SKM-1 (cell line): ENCODE measurements around the gene NUP35.

Experiments used
- DNase-seq: peaks from one replicate; lab custom pipeline; 2025; ENCODE audit not compliant: unreplicated experiment; lab: John Stamatoyannopoulos, UW

NUP35 gene, protein sequence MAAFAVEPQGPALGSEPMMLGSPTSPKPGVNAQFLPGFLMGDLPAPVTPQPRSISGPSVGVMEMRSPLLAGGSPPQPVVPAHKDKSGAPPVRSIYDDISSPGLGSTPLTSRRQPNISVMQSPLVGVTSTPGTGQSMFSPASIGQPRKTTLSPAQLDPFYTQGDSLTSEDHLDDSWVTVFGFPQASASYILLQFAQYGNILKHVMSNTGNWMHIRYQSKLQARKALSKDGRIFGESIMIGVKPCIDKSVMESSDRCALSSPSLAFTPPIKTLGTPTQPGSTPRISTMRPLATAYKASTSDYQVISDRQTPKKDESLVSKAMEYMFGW

DNA sequence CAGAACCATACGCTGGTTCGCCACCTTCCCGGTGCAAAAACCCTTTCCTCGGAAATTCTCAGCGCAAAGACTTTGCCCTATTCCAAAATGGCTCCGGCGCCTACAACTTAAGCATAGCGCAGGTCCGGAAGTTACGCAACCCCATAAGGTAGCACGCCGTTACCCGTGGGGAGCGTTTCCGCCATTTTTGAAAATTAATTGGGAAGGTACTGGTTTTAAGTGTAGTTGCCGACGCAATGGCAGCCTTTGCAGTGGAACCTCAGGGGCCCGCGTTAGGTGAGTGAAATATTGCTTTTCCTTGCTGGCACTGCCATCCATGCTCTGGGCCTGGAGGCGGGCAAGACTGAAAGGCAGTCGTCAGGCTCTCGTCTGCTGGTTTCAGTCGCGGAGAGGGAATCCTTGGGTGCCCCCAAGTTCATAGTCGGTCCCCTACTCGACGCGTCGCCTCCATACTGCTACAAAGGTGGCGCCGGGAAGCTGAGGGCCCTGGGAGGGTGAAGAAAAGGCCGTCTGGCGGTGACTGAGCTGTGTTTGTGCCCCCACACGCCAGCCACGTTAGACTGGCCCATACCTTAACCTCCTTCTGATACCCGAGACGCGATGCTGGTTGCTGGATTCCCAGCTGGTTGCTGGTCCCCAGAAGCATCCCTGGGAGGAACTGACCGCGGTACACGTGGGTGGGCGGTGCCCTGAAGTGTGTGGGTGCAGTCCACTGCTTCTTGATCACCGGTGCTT is at the start of gene NUP35:
NUP35 (plus strand) TSS at position 222 of the 735 bp plus-strand sequence; CDS start at position 237, 15 bp downstream.
- DNase-seq, result peak; percentile 73

DNA sequence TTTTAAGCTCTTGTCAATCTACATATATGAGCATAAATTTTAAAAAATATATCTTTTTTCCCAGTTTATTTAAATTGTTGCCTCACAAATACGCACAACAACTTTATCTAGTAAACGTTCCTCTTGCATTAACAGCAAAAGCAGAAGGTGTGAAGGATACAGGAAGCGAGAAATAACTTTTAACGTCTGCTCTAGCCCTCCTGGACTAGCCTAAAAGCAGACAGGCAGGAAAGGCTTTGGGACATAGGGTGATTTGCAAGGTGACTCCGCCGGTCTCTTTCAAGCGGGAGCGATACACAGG is 46.1 kb upstream of the NUP35 start:
- DNase-seq, result no peak

DNA sequence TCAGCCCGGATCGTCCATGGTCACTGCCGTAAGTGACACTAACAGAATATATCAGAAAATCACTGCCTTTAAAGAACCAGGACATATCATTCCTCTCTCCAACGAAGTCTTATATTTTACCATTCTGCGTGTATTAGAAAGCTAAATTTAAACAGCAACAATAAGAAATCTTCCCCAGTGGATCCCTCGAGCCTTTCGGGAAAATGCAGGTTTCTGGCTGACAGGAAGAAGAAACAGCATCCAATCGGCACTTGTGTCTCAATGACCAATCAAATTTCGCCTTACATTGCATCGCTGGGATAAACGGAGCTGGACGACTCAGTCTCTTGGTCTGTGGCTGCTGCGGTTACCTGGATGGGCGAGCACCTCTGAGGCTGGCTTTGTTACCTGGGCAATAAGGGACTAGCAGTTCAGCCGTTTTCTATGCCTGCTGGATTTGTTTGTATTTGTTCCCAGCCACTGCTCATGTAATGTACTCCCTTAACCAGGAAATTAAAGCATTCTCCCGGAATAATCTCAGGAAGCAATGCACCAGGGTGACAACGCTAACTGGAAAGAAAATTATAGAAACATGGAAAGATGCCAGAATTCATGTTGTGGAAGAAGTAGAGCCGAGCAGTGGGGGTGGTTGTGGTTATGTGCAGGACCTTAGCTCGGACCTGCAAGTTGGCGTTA is 45.6 kb upstream of the NUP35 start, which contains the start of gene DUSP19:
DUSP19 (plus strand) TSS at position 284 of the 675 bp plus-strand sequence; CDS start at position 471, 187 bp downstream.
- DNase-seq, result peak; percentile 53

DNA sequence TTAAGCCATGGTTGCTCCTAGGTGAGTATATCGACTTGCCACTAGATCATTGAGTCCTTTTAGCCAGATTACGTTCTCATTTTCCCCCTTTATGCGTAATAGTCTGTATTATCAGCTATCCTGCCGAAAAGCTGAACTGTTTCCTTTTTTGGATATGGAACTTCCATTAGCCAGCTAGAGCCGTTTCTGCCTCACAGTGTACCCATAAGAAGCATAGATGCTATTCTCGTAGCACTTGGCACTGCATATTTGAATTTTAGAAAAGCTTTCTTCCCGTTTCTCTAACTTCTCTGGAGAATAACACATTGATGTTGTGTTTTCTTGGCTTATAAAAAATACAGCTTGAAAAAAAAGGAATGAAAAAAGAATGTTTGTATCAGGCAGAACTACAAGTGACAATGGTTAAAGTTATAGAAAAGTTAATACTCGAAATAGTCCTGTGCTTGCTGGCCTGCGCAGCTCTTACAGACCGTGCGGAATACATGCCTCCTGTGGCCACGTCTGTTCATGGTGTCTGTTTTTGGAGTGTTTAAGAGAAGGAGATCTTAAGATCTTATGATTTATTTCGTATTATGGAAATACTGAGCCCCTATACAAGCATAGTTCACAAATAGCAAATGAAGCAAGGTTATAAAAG is 45.0 kb upstream of the NUP35 start:
- no peak for DNase-seq

DNA sequence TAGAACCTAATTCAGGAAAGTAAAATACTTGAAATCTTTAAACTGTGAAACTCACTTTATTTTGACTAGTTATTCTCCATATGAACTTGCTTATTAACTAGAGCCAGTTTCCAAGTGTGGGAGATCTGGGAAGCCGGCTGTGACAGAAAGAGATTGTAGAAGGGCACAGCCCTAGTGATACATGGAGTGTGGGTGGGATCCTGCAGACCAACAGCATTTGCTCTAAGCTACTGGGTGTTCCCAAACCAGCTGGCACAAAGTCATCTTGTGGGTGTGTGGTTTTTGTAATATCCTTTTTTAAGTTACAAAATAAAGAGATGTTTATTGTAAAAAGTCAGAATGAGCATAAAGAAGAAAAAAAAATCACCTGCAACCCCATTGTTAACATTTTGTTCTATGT is 42.3 kb upstream of the NUP35 start:
- no peak for DNase-seq

DNA sequence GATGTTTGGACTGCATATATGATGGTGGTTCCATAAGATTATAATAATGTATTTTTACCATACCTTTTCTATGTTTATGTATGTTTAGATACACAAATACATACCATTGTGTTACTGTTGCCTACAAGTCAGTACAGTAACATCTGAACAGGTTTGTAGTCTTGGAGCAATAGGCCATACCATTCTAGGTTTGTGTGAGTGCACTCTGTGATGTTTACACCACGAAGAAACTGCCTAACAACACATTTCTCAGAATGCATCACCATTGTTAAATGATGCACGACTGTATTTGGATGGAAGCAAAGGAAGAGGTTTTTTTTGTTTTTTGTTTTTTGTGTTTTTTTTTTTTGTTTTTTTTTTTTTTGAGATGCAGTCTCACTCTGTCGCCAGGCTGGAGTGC is 36.2 kb upstream of the NUP35 start:
- no peak for DNase-seq

DNA sequence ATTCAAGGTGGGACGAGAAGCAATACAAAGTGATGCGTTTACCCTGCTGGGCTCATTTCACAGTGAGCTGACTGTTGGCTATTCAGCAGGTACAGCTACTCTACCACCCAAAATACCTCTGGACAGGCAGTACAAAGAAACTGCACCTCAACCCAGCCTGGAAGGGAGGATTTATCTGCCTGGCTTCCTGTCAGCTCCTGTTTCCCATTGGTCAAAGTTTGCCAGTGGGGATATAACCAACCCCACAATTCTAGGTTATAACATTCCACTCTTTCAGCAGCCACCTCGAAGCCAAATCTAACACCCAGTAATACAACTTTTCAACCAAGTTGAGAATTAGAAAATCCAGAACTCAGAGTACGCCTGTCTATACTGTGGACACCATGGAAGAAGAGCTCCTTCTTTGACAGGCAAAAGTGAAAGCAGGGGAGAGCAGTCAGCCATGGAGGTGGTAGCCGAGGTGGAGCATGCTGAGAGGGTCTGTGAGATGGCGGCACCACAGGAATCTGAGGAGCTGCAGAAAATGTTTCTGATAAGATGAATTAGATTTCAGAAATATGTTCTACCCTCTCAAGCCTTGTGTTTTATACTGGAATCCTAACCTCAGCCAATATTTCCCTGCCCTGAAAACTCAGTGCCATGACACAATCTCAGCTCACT is 34.9 kb upstream of the NUP35 start:
- no peak for DNase-seq

DNA sequence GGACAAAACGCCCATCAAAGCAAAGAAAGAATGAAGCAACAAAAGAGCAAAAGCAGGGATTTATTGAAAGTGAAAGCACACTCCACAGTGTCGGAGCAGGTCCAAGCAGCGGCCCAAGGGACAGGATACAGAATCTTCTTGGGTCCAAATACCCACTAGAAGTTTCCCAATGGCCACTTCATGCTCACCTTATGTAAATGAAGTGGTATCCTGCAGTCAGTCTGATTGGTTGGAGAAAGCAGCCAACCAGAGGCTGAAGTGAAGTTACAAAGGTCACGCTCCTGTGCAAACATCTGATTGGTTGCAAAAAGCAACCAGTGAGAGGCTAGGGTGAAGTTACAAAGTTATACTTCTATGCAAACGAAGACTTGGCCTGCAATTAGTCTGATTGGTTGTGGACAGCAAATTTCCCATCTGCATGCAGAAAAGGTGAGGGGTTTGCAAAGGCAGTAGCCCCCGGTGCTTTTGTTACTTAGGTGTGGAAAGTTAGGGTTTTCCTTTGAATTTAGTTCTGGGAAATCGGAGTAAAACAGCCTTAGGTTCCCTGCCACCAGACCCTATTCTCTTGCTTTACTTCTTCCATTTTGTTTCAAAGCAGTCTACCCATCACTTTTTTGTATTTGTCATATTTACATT is 32.8 kb upstream of the NUP35 start:
- DNase-seq, result no peak

DNA sequence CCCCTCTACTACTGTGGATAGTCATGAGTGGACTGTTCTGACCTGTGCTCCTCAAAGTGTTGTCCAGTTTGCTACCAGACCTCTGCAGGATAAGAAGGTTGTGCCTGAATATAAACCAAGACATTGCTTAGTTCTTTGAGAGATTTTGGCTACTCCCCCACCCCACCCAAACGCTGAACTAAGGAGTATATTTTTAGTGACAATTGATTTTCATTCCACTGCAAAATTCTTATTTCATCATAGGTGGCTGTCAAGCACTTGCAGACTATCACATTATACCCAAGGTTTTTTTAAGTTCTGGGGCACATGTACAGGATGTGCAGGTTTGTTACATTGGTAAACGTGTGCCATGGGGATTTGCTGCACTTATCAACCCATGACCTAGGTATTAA is 32.3 kb upstream of the NUP35 start:
- no peak for DNase-seq

DNA sequence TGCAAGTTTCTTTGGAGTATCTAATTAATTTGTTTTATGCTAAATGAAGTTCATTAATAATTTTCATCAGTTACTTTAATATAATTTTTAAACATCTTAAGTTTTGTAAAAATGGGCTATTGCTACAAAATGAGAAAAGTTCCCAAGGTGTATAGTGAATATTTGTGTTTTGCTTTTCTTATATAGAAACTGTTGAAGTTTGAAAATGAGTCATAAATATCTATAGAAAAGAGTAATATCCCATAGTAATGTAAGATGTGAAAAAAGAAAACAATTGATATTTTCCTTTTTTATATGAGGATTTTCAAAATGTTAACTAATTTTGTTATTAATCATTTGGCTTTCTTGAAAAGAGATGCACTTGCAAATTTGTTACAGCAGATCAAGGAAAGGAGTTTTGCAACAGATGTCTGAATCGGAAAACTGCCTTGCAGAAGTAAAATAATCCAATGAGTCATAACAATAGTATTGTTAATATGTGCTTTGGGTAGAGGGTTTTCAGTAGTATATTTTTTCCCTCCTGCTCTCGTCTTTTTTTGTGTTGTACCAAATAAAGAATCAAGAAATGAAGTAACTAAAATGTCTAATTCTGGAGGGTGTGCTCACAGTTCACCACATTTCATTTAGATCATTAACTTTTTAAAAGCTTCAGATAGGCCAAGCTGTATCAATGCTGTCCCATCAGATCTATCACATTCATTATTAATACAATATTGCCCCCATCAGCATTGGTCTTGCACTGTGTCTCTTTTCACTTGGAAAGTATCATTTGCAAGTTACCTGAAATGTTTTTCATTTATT is 30.2 kb upstream of the NUP35 start:
- no peak for DNase-seq

DNA sequence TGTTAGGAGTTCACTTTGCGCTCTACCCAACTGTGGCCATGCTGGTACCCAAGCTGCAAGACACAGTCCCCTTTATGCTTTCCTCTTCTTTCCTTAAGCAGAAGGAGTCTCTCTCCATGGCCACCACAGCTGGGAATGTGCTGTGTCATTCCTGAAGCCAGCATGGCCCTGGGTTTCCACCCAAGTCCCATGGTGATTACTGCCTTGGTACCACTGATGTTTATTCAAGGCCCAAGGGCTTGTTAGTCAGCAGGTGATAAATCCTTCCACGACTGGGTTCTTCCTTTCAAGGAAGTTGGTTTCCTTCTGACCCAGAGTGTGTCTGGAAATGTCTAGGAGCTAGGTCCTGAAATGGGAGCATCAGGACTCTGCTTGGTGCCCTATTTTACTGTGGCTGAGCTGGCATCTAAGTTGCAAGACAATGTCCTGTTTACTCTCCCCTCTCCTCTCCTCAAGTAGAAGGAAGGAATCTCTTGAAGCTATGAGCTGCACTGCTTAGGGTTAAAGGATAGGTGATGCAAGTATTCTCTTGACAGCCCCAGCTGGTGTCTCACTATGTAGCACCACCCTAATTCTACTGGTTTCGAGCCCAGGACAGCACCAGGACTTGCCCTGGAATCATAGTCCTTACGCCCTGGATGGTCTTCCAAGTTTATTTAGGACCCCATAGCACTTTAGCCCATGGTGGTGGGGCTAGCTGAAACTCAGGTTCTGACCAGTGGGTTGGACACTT is 18.7 kb upstream of the NUP35 start:
- DNase-seq, result no peak

DNA sequence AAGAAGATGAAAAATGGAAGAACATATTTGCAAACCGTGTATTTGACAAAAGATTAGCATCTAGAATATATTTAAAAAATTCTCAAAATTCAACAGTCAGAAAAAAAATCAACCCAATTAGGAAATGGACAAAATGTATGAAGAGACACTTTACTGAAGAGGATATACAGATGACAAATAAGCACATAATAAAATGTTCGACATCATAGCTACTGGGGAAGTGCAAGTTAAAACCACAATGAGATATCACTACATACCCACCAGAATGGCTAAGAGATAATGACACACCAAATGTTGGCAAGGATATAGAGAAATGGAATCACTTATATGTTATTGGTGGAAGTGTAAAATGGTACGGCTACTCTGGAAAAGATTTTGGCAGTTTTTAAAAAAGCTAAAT is 11.7 kb upstream of the NUP35 start:
- DNase-seq, result no peak

DNA sequence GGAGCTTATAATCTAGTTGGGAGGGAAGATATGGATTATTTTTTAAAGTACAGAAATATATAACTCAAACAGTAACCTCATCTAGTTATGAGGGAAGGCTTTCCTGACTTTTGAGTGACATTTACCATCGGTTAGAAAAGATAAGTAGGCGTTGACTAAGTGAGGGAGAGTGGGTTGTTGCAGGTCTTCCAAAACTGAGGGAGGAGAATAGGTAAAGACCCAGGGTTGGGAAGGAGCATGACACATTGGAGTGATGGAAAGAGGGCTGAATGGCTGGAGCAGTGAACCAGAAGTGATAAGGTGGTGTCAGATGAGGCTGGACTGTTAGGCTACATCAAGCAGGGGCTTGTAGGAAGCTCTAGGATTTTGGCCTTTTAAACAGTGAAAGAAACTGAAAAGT is 10.6 kb upstream of the NUP35 start:
- no peak for DNase-seq

DNA sequence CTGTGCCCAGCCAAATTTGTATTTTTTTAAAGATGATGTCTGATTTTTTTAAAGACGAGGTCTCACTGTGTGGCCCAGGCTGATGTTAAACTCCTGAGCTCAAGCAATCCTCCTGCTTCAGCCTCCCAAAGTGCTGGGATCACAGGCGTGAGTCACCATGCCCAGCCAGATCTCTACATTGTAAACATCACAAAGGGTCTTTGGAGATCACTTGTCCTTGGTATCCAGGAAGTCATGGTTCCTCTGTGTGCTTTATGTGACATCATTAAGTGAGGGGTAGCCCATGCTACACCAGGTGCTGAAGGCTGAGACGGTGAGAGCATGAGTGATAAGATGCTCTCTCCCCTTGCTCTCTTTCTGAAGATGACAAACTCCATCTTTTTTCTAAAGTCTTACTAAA is 7.0 kb upstream of the NUP35 start:
- no peak for DNase-seq

DNA sequence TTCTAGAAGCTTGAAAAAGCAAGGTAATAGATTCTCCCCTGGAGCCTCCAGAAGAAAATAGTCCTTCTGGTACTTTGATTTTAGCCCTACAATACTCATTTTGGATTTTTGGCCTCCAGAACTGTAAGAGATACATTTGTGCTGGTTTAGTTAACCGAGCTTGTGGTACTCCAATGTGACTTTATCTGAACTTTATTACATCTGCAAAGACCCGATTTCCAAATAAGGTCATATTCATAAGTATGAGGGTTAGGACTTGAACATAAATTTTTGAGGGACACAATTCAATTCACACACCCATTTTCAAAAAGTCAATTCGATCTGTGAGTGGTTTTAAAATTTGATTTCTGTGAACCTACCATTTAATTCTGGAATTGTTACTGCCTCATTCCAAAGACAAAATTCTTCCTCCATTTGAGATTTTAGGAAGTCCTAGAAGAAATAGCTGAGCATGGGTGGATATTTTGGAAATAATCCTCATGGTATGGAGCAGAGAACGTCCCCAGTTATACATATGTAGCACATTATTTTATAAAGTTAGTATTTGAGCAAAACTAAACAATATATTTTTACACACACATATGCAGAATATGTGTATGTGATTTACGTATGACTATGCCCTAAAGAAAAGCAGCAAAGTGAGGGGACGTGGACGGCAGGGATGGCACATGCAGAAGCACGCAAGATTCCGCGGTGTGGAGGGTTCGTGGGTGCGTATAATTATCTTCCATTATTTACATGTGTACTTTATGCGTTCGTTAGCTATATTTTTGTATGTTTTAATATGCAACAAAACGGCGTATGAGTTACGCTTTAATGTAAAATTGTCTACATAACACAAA is 905 bp upstream of the NUP35 start:
- no peak for DNase-seq

DNA sequence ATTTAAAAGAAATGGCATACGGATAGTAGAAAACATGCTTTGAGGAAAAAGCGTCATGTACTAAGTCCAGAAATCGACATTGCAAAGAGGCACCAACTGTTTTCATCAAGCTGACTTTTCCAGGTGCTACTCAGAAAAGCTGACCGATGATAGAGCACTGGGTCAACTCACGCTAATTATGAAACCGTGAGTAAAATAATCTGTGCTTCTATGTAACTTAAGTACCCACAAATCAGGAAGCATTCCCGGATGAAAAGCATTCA is 353 bp upstream of the NUP35 start:
- peak; percentile 50 for DNase-seq

DNA sequence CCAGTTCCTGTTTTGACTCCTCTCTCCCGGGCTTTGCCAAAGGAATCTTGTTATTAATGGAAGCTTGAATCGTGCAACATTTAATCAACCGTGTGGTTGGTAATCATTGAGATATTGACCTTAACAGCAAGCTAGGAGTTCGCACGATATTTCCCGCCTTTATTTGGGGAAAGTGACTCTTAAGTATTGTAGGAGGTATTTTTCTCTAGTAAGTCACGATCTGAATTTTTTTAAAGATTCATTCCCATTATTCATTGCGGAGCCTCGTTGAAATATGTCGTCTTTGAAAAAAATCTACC is 663 bp downstream of the NUP35 start:
- no peak for DNase-seq

DNA sequence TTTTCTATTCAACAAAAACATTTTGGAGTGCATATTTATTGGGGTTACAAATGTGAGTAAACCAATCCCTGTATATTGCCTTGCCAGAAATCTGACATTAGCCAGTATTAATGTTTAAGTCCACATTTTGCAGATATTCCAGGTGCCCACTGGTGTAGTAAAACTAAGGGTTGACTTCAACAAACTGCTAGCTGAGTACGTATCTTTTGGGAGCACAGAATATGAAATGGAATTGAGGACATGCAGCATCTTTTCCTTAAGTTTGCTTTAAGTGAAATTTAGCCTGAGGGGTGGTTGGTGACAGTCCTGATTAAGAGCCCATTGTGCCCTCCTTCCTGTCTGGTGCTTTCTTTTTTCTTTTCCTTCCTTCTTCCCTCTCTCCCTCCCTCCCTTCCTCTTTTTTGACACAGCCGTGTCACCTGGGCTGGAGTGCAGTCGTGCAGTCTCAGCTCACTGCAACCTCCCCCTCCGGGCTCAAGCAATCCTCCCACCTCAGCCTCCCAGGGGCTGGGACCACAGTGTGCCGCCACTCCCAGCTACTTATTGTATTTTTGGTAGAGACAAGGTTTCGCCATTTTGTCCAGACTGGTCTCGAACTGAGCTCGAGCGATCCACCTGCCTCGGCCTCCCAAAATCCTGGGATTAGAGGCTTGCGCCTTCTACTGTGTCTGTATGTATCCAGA is 1.6 kb downstream of the NUP35 start:
- no peak for DNase-seq
